Measurements from ENCODE around the gene USP3.

The USP3 gene

DNA sequence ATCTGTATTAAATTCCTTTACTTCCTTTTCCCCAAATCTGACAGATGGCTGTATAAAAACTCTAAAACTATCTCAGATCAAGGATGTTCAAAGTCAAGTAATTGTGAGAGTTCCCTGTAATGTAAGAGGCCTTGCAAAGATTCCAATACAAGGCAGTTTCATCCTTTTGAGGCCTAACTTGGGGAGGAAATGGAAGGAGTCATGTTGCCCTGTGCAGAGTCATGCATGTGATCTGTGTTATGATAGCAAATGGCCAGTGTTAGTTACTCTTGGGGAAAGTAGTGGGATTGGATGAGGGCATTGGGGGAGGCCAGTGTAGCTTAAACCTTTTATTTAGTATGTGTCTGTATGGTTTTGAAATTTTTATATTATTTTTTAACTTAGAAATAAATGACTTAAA is 69.1 kb downstream of the USP3 start:
- no peak for FAIRE-seq
- no peak for TF ChIP-seq POU2F2 (IDR thresholded peaks at IDR 0.05; ENCODE audit: low read depth, low read length)
- no peak for TF ChIP-seq POLR2AphosphoS5 (IDR thresholded peaks at IDR 0.05; ENCODE audit: low read depth, low read length)
- no peak for TF ChIP-seq PAX5 (IDR thresholded peaks at IDR 0.05; ENCODE audit: insufficient read depth, low read length, severe bottlenecking)
- no peak for TF ChIP-seq SPI1 (IDR thresholded peaks at IDR 0.05; ENCODE audit: low read depth, low read length)
- no peak for TF ChIP-seq POLR2A (IDR thresholded peaks at IDR 0.05; ENCODE audit: low read depth, low read length)
- no peak for TF ChIP-seq TAF1 (IDR thresholded peaks at IDR 0.05; ENCODE audit: low read depth, low read length)
- DNase-seq (ENCODE audit: insufficient read length, low spot score): no peak

DNA sequence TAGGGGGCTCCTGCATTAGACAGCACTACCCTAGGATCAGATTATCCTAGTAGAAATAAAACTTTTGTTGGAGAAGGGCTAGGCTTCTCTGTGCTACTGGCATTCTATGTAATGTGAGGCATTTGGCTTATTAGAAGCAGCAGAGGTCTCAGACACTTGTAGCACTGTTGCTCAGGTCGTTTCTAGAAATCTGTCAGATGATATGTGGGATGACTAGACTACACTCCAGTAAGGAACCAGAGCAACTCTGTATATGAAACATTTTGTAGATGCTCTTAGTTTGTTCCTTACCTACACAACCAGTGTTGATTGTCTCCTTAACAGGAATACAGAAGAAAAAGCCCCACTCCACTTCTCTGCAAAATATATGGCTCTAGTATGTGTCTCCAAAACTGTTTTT is 70.9 kb downstream of the USP3 start:
- DNase-seq (ENCODE audit: insufficient read length, low spot score) (no peak), FAIRE-seq (peak; percentile 45)
- TF ChIP-seq POLR2AphosphoS5 (IDR thresholded peaks at IDR 0.05; ENCODE audit: low read depth, low read length) (no peak), SPI1 (IDR thresholded peaks at IDR 0.05; ENCODE audit: low read depth, low read length) (no peak), POU2F2 (IDR thresholded peaks at IDR 0.05; ENCODE audit: low read depth, low read length) (no peak), TAF1 (IDR thresholded peaks at IDR 0.05; ENCODE audit: low read depth, low read length) (no peak), POLR2A (IDR thresholded peaks at IDR 0.05; ENCODE audit: low read depth, low read length) (no peak), PAX5 (IDR thresholded peaks at IDR 0.05; ENCODE audit: insufficient read depth, low read length, severe bottlenecking) (no peak)

DNA sequence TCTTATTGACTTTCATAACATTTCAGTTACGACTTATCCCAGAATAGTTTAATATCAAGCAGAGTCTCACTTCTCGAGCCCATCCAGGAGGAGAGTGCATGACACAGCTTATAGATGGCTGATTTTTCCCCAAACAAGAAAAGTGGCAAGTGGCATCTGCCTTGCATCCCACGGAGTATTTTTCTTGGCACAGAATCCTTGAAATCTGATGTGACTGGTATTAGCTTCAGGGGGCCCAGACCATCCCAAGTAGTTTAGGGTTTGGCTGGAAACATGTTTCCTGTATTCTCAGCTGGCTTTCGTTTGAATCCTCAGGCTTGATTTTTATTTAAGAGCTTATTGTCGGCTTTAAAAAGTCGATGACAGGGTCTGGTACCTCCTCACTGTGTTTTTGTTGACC is 72.0 kb downstream of the USP3 start:
- FAIRE-seq: no peak
- no peak for DNase-seq (ENCODE audit: insufficient read length, low spot score)
- no peak for TF ChIP-seq TAF1 (IDR thresholded peaks at IDR 0.05; ENCODE audit: low read depth, low read length)
- no peak for TF ChIP-seq POLR2A (IDR thresholded peaks at IDR 0.05; ENCODE audit: low read depth, low read length)
- TF ChIP-seq PAX5 (IDR thresholded peaks at IDR 0.05; ENCODE audit: insufficient read depth, low read length, severe bottlenecking): no peak
- no peak for TF ChIP-seq POU2F2 (IDR thresholded peaks at IDR 0.05; ENCODE audit: low read depth, low read length)
- TF ChIP-seq SPI1 (IDR thresholded peaks at IDR 0.05; ENCODE audit: low read depth, low read length): no peak
- TF ChIP-seq POLR2AphosphoS5 (IDR thresholded peaks at IDR 0.05; ENCODE audit: low read depth, low read length): no peak

DNA sequence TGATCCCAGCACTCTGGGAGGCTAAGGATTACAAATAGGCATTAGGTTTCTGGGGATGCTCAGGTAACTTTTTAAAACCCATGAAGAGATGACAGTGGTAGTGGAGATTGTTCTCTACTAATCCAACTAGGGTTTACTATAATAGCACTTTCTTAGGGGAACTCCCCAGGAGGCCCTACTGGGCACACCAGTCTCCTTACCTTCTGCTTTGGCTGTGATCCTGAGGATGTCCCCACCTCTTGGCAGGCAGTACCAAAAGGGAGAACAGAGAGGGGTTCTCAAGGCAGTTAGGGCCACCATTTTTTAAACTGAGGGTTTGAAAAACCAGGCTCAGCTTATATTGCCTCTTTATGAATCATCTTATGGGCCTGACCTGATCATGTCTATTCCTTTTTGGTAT is 77.8 kb downstream of the USP3 start:
- FAIRE-seq (no peak), DNase-seq (ENCODE audit: insufficient read length, low spot score) (no peak)
- TF ChIP-seq TAF1 (IDR thresholded peaks at IDR 0.05; ENCODE audit: low read depth, low read length) (no peak), POU2F2 (IDR thresholded peaks at IDR 0.05; ENCODE audit: low read depth, low read length) (no peak), PAX5 (IDR thresholded peaks at IDR 0.05; ENCODE audit: insufficient read depth, low read length, severe bottlenecking) (no peak), SPI1 (IDR thresholded peaks at IDR 0.05; ENCODE audit: low read depth, low read length) (no peak), POLR2A (IDR thresholded peaks at IDR 0.05; ENCODE audit: low read depth, low read length) (no peak), POLR2AphosphoS5 (IDR thresholded peaks at IDR 0.05; ENCODE audit: low read depth, low read length) (no peak)

DNA sequence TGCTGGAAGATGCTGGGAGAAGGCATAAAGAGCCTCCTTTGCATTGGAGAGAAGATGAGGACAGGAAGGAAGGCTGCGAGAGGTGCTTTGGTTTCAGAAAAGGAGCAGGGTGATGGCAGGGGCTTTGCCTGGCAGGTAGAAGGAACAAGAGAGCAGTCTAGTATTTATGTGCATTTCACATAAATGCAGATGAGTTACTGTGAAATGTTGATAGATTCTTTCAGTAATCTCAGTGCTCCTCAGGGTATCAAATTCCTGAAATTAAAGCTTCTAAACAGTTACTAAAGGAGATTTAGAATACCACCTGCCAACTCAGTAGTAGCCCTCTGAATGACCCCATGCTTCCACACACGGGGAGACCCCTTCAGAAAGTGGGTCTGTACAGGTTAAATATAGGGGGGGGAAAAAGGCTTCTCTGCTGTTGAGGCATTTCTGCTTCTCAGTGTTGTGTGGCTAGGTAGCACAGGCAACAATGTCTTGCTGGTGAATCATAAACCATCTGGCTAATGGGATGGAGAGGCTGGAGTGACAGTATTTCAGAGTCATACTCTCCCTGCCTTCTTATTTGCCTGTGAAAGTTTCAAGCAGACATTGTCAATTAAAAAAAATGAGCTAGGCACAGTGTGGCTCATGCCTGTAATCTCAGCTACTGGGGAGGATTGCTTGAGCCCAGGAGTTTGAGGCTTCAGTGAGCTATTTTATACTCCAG is 78.5 kb downstream of the USP3 start:
- FAIRE-seq (no peak), DNase-seq (ENCODE audit: insufficient read length, low spot score) (no peak)
- TF ChIP-seq PAX5 (IDR thresholded peaks at IDR 0.05; ENCODE audit: insufficient read depth, low read length, severe bottlenecking) (no peak), POLR2A (IDR thresholded peaks at IDR 0.05; ENCODE audit: low read depth, low read length) (no peak), TAF1 (IDR thresholded peaks at IDR 0.05; ENCODE audit: low read depth, low read length) (no peak)

DNA sequence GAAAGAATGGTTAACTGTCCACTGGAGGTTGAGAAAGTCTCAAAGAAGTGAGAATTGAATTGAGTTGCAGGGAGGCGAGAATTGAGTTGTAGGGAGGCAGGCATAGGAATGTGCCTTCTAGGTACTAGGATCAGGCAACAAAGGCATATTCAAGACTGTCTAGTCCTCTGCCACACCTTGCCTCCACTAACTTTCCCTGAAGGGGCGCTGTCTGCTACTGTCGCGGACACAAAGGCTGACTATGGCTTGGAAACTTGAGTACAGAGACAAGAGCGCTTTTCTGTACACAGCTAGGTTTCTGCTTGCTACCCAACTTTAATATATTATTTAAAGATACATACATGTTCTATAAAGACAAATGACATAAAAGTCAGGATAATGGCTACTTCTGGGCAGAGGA is 82.4 kb downstream of the USP3 start:
- TF ChIP-seq SPI1 (IDR thresholded peaks at IDR 0.05; ENCODE audit: low read depth, low read length) (no peak), TAF1 (IDR thresholded peaks at IDR 0.05; ENCODE audit: low read depth, low read length) (no peak), POLR2A (IDR thresholded peaks at IDR 0.05; ENCODE audit: low read depth, low read length) (no peak), PAX5 (IDR thresholded peaks at IDR 0.05; ENCODE audit: insufficient read depth, low read length, severe bottlenecking) (no peak), POU2F2 (IDR thresholded peaks at IDR 0.05; ENCODE audit: low read depth, low read length) (no peak), POLR2AphosphoS5 (IDR thresholded peaks at IDR 0.05; ENCODE audit: low read depth, low read length) (no peak)
- DNase-seq (ENCODE audit: insufficient read length, low spot score): no peak
- no peak for FAIRE-seq

DNA sequence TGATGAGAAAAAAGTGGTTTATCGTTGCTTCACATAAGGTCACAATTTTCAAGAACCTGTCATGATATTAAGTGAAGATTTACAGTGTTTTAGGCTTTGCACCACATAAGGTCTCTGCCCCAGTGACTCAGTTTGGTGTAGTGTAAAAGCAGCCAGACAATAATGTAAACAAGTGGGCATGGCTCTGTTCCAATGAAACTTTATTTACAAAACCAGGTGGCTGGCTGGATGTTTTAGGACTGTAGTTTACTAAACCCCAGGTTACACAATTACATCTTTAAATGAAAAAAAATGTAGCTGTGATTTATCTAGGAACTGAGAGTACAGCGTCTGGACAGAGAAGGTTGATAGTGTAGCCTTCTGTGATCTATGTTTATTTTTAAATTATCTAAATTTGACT is 83.1 kb downstream of the USP3 start:
- no peak for TF ChIP-seq PAX5 (IDR thresholded peaks at IDR 0.05; ENCODE audit: insufficient read depth, low read length, severe bottlenecking)
- no peak for TF ChIP-seq POLR2AphosphoS5 (IDR thresholded peaks at IDR 0.05; ENCODE audit: low read depth, low read length)
- TF ChIP-seq POLR2A (IDR thresholded peaks at IDR 0.05; ENCODE audit: low read depth, low read length): no peak
- TF ChIP-seq TAF1 (IDR thresholded peaks at IDR 0.05; ENCODE audit: low read depth, low read length): no peak
- no peak for TF ChIP-seq SPI1 (IDR thresholded peaks at IDR 0.05; ENCODE audit: low read depth, low read length)
- TF ChIP-seq POU2F2 (IDR thresholded peaks at IDR 0.05; ENCODE audit: low read depth, low read length): no peak
- FAIRE-seq (no peak), DNase-seq (ENCODE audit: insufficient read length, low spot score) (no peak)

DNA sequence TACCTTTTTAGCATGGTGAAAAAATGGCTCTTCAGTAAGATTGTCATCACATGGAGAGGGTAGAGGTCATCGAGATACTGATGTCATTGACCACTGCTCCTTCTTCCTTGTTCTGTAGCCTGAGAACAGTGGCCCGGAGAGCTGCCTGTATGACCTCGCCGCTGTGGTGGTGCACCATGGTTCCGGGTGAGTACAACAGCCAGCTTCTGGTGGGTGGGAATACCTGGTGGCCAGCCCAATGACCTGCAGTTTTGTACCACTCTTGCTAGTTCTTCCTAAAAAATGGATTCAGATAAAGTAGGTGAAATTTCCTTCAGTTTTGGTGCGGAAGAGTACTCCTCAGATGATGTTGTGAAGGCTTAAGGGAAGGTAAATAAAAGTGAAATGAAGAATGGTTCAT is 84.4 kb downstream of the USP3 start:
- TF ChIP-seq POU2F2 (IDR thresholded peaks at IDR 0.05; ENCODE audit: low read depth, low read length): no peak
- FAIRE-seq (peak; percentile 58), DNase-seq (ENCODE audit: insufficient read length, low spot score) (no peak)

DNA sequence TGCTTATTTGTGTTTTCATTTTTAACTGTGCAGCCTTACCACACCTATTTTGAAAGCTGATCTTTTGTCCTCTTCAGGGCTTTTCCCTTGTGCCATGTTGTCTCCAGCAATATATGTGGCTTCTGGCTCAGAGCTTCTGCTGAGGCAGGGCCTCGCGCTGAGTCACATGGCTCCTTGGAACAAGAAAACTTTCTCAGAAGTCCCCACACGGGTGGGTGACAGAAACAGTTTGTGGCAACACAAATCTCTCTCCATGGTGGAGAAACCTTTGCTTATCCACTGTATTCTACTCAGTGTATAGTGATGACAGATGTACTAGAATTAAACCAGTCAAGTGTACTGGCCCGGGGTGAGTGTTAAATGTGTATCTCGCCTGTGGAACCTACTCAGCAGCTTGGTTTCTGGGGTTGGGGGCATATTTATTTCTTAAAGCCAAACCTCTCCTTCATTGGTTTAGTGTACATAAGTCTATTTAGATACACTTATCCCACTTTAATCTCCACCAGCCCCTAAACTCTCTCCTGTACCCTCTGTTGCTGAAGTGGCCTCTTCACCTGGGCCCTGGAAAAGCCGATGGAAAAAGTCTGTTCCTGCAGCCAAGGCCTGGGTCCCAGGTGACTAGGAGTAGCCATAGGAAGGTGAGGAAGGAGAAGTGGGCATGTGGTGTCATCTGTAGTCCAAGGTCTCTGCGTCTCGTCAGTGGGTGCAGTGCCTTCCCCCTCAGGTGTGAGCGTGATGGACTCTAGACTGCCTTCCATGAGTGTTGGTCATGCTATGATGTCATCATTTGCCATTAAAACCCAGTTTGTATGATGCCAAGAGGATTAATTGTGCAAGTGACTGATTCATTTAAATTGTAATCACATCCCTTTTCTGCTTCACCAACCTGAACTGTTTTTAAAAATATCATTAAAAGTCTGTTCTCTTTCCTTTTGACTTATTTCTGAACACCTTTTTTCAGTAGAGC is 89.6 kb downstream of the USP3 start:
- peak; percentile 31 for FAIRE-seq
- TF ChIP-seq PAX5 (IDR thresholded peaks at IDR 0.05; ENCODE audit: insufficient read depth, low read length, severe bottlenecking) (no peak), POLR2AphosphoS5 (IDR thresholded peaks at IDR 0.05; ENCODE audit: low read depth, low read length) (0 out of 2 replicates have a peak, but pooled peaks have one; percentile 55), TAF1 (IDR thresholded peaks at IDR 0.05; ENCODE audit: low read depth, low read length) (no peak)
- DNase-seq (ENCODE audit: insufficient read length, low spot score): no peak

Data from GM12891 (cell line).